ENCODE data around the gene ADARB2.
"Not testable (repeated sequence)": the region's sequence is repeated elsewhere in the genome, so short reads cannot be mapped to it uniquely, and the experiment has no call there.

The ADARB2 gene

GRCh38 chr10:1491901-1492300 is 245.4 kb downstream of the ADARB2 start:
- no peak for DNase-seq (ENCODE audit: low read depth)

DNA sequence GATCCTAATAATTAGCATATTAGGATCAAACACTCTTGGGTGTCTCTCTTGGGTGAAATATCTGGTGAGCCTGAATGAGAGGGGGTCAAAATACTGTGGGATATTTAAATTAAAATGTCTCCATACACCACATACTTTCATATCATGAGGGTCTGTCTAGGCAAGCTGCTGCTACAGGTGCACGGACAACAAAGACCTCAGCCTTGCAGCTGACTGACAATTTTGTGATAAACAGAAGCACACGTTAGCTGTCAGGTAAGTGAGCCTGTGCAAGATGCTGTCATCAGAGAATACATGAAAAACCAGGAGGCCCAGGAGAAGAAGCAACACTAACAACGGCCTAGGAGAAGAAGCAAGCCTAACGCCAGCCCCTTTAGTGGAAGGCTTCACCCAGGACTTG is 247.5 kb downstream of the ADARB2 start:
- DNase-seq (ENCODE audit: low read depth), result no peak

DNA sequence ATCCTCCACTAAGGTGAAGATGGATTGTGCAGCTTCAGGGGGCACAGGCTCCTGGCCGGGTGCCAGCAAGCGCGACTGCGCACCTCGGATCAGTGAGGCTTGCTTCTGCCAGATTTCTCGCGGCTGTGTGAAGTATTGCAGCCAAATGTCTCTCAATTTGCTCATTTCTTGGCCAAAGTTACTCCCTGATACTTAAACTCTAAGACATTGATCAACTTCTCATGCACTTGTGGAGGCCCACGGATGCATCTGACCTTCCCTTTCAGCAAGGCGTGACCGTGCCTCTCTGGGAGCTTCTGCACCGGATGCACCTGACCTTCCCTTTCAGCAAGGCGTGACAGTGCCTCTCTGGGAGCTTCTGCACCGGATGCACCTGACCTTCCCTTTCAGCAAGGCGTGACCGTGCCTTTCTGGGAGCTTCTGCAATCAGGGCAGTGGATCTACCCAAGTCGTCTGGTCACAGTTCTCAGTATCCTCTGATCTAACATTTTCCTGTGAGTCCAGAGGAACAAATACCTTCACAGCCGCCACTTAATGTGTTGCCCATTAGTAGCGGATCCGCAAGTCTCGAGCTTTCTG is 248.3 kb downstream of the ADARB2 start:
- no peak for DNase-seq (ENCODE audit: low read depth)

DNA sequence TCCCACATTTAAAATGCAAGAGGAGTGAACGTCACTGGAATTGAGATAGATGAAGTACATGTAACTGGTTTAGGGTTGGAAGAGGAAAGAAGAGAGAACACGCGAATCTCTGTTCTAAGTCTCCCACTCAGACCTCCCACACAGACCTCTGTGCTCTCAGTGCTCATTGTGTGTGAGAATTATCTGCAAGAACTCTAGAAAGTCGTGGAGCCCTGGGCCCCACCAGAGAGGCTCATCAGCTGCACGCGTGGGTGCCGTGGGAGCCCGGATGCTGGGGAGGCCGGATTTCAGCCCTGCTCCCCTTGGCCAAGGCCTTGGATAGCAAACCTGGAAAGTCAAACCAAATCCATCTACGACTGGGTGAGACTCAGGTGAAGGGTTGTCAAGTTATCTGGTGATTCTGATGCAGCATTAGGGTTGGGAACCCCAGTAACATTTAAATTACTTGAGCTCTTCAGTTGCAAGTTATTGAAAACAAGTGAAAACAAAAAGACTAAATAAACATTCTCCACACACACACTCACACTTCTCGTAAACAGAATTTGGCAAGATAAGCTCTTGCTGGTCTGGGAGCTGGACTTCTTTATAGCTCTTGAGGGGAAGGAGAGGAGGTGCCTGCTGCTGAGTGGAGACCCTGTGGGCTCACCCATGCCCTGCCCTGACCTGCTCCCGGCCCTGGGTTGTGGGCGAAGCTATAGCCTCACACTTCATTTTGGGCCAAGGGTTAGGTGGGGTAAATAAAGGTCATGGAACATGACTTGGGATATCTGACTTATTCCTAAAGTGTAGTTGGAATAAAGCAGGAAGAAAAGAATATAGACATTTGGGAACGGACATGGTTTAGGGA is 250.3 kb downstream of the ADARB2 start:
- DNase-seq (ENCODE audit: low read depth), result no peak

DNA sequence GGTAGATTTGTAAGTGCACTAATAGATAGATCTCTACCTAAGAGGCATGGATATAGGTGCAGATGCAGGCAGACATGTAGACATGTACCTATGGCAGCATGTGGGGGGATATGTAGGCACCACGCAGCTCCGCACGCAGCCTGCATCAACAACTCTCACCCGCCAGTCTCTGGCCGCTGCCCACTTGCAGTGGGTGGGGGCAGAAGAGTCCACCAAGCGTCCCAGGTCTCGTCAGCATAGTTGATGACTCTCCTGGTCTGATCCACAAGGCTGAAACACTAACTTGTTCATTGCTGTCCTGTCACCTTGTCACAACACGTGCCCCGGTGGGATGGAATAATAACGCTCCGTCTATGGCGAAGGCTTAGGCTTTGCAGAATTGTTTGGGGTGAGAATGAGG is 252.0 kb downstream of the ADARB2 start:
- DNase-seq (ENCODE audit: low read depth), result no peak

- no peak for DNase-seq (ENCODE audit: low read depth)
Measured at GRCh38 chr10:1483826-1484225, 253.5 kb downstream of the ADARB2 start.

- DNase-seq (ENCODE audit: low read depth), result no peak
Measured at GRCh38 chr10:1483246-1483645, 254.1 kb downstream of the ADARB2 start.

DNA sequence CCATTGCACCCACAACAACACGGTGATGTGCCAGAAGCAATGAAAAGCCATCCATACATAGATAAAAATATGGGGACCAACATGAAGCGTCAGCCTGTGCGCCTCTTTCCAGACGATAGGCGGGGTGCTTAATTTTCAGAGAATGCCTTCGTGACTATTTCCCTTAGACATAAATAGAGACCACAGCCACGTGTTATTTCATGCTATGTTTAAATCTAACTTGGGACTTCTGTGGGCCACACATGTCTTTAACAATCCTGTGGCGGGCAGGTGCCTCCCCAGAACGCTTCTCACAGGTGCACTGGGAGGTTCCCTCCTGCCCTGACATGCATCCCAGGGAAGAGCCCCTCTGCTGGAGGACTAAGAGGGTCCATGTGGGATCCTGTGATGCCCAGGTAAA is 259.7 kb downstream of the ADARB2 start:
- DNase-seq (ENCODE audit: low read depth), result no peak

DNA sequence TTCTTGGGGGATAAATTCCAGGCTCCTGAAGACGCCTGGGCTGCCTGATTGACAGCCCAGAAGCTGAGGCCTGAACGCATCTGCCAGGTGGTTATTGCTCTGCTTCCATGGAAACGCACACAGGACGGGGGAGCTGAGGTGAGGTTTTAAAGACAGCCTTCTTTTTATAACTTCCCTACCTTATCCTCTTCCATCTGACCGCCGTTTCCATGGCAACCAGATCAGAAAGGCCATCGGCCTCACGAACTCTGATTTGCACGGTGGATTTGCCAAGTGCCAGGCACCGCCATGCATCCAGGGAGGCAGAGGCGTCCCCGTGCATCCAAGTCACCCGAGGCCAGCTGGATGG is 260.9 kb downstream of the ADARB2 start:
- no peak for DNase-seq (ENCODE audit: low read depth)

DNA sequence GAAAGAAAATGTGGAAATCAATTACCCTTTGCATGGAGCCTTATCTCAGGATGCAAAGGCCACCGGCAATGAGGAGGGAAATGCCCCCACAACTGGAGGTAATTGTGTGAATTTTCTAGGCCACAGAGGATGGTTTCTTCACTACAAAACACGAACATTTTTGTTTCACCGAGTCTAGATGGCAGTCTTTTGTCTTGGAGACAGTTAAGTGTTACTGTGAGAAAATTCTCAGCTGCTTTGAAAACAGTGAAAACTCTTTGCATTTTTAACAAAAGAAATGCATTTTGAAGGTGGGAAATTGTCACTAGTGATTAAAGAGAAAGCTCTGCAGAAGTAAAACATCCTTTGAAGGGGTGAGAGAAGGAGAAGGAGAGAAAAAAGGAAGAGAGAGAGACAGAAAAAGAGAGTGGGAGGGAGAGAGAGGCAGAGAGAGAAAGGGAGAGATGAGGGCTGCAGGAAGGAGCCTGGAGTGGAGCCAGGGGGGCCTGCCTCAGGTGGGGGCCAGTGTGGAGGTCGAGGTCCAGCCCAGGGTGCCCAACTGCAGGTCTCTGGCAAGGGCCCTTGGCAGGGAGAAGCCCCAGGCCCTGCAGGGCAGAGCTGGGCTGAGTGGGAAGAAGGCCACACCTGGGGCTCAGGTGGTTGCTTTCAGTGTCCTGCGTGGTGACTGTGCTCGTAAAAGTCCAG is 261.4 kb downstream of the ADARB2 start:
- no peak for DNase-seq (ENCODE audit: low read depth)

GRCh38 chr10:1475098-1475591 is 262.2 kb downstream of the ADARB2 start:
- no peak for DNase-seq (ENCODE audit: low read depth)

GRCh38 chr10:1474376-1475097 is 262.8 kb downstream of the ADARB2 start:
- DNase-seq (ENCODE audit: low read depth), result no peak

- DNase-seq (ENCODE audit: low read depth), result no peak
Measured at GRCh38 chr10:1473874-1474273, 263.5 kb downstream of the ADARB2 start.

DNA sequence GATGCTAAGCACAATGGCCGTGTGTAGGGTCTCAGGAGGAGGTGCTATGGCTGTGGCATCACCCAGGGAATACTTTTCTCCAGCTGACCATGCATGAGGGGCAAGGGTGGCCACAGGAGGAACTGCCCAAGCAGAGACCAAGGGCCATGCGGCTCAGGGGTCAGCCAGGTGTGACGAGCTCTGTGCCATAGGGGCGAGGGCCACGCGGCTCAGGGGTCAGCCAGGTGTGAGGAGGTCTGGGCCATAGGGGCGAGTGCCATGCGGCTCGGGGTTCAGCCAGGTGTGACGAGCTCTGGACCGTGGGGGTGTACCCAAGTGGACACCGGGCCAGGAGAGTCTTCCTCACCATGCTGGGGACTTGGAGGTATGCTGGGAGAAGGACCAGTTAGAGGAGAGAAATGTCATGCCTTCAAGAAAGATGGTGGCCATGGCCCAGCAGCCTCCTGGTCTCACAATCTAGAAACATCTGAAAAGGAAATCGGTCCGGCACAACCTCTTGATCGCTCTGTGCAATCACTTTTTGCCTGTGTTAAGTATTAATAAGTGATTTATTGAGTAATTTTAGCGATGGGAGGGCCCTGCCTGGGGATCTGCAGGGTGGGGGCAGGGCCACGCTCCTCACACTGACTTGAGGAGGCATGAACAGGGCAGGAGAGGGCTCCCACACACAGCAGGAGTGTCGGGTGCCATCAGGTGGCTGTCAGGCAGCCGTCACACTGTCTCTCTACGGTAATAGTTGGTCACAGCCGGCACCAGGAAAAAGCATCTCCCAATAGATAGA is 265.0 kb downstream of the ADARB2 start:
- DNase-seq (ENCODE audit: low read depth), result no peak

DNA sequence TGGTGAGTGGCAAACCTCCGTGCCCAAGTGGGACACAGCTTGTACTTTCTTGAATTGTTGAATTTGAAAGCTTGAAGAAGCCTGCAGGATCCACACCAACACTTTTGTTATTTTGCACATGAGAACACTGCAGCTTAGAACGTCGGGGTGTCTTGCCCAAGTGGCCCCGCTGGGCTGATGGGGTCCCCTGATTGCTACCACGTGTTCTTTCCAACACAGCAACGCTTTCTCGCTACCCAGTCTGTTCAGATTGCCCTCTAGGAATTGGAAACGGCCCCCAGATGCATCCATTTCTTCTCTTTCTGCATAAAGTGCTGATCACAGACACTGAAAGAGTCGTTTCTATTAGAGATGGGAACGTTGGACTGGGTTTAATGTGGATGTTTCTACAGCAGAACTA is 268.5 kb downstream of the ADARB2 start:
- no peak for DNase-seq (ENCODE audit: low read depth)

- DNase-seq (ENCODE audit: low read depth), result no peak
Measured at GRCh38 chr10:1467334-1468076, 269.8 kb downstream of the ADARB2 start.

DNA sequence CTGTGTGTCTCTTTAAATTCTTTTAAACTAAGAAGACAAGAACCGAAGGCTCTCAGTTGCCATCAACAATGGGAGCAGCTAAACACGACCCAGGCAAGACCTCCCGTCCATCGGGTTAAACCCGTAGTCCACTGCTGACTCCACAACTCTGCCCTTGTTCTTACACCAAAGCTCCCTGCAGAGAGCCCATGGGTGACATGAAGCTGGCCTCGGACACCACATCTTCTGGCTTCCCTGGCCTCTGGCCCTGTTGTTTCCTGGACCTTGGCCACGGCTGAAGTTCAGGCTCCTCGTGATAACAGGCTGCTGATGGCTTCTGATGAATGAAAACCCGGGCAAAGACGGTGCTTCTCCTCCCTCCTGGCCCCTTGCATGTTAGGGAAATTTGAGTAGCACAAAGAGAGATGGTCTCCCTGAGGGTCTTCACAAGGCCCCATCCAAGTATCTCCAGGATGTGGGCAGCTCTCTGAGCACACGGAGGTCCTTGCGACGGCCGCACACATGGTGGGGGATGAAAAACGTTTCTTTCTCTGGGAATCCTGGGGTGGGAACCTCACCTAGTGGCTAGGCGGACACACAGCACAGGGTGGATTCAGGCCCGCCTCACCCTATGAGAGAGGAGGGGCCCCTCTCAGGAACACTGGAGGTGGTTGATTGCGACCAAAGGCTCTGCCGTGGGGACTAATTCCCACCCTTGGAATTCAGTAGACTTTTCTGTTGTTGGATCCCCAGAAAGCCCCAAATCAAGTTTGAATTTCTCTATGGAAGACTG is 271.1 kb downstream of the ADARB2 start:
- DNase-seq (ENCODE audit: low read depth), result no peak

GRCh38 chr10:1465418-1465911 is 271.9 kb downstream of the ADARB2 start:
- no peak for DNase-seq (ENCODE audit: low read depth)

GRCh38 chr10:1464881-1465417 is 272.4 kb downstream of the ADARB2 start:
- no peak for DNase-seq (ENCODE audit: low read depth)

DNA sequence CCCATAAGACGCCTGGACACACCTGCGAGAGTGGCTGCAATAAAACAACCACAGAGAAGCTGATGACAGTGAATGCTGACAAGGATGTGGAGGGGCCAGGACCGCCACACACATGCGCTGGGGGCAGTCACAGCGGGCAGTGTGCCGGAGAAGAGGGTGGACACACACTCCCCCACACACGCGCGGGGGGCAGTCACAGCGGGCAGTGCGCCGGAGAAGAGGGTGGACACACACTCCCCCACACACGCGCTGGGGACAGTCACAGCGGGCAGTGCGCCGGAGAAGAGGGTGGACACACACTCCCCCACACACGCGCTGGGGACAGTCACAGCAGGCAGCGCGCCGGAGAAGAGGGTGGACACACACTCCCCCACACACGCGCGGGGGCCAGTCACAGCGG is 273.4 kb downstream of the ADARB2 start:
- DNase-seq (ENCODE audit: low read depth), result not testable (repeated sequence)
